Upper lobe of right lung (tissue), 1 donor: ENCODE data around the gene PRR14. TPM values are rescaled to one million over a fixed set of nuclear protein-coding genes. Genes with fewer than 3 reads are reported as not detected.
"Not testable (repeated sequence)": the region's sequence is repeated elsewhere in the genome, so short reads cannot be mapped to it uniquely, and the experiment has no call there.

Source experiments
- ATAC-seq: fragments of 200-7000 bp; cut with Tn5 transposase; one replicate; pipeline ENCODE4 v1.9.1; 2020; ENCODE audit warnings: mild to moderate bottlenecking, moderate library complexity
- DNase-seq: peaks from one replicate; pipeline ENCODE4 v3.0.0-alpha.2; 2020
- H3K27ac ChIP-seq: fragments of 200-600 bp; one replicate; pipeline ENCODE4 v1.8.0; 2022
- H3K27me3 ChIP-seq: fragments of 200-600 bp; one replicate; pipeline ENCODE4 v1.8.0; 2022; ENCODE audit warnings: mild to moderate bottlenecking
- H3K36me3 ChIP-seq: fragments of 200-600 bp; one replicate; pipeline ENCODE4 v1.8.0; 2022
- H3K4me1 ChIP-seq: fragments of 200-600 bp; one replicate; pipeline ENCODE4 v1.8.0; 2022
- H3K4me3 ChIP-seq: fragments of 200-600 bp; one replicate; pipeline ENCODE4 v1.8.0; 2022; ENCODE audit warnings: mild to moderate bottlenecking
- H3K9me3 ChIP-seq: fragments of 200-600 bp; one replicate; pipeline ENCODE4 v1.8.0; 2022
- intact Hi-C: fragments of 100-400 bp; cut with DNase I; formaldehyde crosslinking; loops from one replicate; pipeline ENCODE4 v1.11.0; 2022
- total RNA-seq: library from RNA; stranded (reverse); fragmentation: NEBNext Ultra II Directional; extraction: Animal tissue kit (Norgen Biotek cat#: 25700); gene quantifications from one replicate; pipeline ENCODE4 v1.2.1, GENCODE V29; 2021
- TF ChIP-seq, protein P1 (sequence below): fragments of 200-600 bp; IDR thresholded peaks from one replicate; pipeline ENCODE4 v1.8.0; 2022; ENCODE audit warnings: antibody characterized with exemption
- donor health status: DM: no; HTN: yes; CAD: no; lungs with severe emphysema.

The PRR14 gene
- total RNA-seq, 1 donor from 2014 or later, result 48.2 TPM

GRCh38 chr16:30636599-30636998 lies 14.2 kb upstream of the PRR14 start:
- intact Hi-C loops, result no loop called here
- Histone ChIP-seq H3K4me3 (no peak overlapping the region), H3K27ac (no peak overlapping the region), H3K36me3 (no peaks in the 10 kb centered on the region), H3K4me1 (peaks cover 12% of the 10 kb centered on the region), H3K9me3 (no peaks in the 10 kb centered on the region), H3K27me3 (no peaks in the 10 kb centered on the region)
- TF ChIP-seq, protein P1, sequence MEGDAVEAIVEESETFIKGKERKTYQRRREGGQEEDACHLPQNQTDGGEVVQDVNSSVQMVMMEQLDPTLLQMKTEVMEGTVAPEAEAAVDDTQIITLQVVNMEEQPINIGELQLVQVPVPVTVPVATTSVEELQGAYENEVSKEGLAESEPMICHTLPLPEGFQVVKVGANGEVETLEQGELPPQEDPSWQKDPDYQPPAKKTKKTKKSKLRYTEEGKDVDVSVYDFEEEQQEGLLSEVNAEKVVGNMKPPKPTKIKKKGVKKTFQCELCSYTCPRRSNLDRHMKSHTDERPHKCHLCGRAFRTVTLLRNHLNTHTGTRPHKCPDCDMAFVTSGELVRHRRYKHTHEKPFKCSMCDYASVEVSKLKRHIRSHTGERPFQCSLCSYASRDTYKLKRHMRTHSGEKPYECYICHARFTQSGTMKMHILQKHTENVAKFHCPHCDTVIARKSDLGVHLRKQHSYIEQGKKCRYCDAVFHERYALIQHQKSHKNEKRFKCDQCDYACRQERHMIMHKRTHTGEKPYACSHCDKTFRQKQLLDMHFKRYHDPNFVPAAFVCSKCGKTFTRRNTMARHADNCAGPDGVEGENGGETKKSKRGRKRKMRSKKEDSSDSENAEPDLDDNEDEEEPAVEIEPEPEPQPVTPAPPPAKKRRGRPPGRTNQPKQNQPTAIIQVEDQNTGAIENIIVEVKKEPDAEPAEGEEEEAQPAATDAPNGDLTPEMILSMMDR, result no peak
- DNase-seq (no peak), ATAC-seq (no peak)

DNA sequence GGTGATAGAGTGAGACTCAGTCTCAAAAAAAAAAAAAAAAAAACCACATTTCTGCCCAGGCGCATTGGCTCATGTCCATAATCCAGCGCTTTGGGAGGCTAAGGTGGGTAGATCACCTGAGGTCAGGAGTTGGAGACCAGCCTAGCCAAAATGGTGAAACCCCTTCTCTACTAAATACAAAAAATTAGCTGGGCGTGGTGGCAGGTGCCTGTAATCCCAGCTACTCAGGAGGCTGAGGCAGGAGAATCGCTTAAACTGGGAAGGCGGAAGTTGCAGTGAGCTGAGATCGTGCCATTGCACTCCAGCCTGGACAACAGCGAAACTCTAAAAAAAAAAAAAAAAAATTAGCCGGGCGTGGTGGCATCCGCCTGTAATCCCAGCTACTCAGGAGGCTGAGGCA lies 13.6 kb upstream of the PRR14 start:
- H3K36me3 ChIP-seq, H3K27ac ChIP-seq, ATAC-seq, H3K9me3 ChIP-seq, intact Hi-C loops, H3K27me3 ChIP-seq, DNase-seq, H3K4me3 ChIP-seq: not testable (repeated sequence)
- peaks cover 12% of the 10 kb centered on the region for H3K4me1 ChIP-seq

- Histone ChIP-seq H3K9me3 (no peaks in the 10 kb centered on the region), H3K4me3 (no peak overlapping the region), H3K4me1 (peaks cover 12% of the 10 kb centered on the region), H3K27me3 (no peaks in the 10 kb centered on the region), H3K36me3 (no peaks in the 10 kb centered on the region), H3K27ac (no peak overlapping the region)
- no peak for DNase-seq
- intact Hi-C loops, result no loop called here
- no peak for ATAC-seq
- TF ChIP-seq, protein P1, result peak; percentile 31
Measured at GRCh38 chr16:30637944-30638343, 12.8 kb upstream of the PRR14 start.

DNA sequence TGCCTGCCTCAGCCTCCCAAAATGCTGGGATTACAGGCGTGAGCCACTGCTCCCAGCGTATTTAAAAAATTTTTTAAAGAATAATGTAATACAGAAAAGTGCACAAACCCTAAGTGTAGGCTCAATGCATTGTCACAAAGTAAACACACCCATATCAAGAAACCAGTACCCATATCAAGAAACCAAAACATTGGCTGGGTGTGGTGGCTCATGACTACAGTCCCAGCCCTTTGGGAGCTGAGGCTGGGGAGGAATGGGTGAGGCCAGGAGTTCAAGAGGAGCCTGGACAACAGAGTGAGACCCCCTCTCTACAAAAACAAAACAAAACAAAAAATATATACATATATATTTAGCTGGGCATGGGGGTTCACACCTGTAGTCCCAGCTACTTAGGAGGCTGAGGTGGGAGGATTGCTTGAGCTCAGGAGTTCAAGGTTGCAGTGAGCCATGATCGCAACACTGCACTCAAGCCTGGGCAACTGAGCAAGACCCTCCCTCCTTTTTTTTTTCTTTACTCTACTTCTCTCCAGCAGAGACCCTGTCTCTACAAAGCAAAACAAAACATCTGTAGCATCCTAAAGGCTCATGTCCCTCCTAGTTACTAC lies 9.3 kb upstream of the PRR14 start:
- H3K36me3 ChIP-seq, result no peaks in the 10 kb centered on the region
- TF ChIP-seq, protein P1, result no peak
- no peaks in the 10 kb centered on the region for H3K4me1 ChIP-seq
- no peak for ATAC-seq
- no peaks in the 10 kb centered on the region for H3K27me3 ChIP-seq
- intact Hi-C loops, result no loop called here
- no peaks in the 10 kb centered on the region for H3K9me3 ChIP-seq
- no peak for DNase-seq
- H3K4me3 ChIP-seq, result no peak overlapping the region
- H3K27ac ChIP-seq, result no peak overlapping the region

- no peak for ATAC-seq
- Histone ChIP-seq H3K27me3 (no peaks in the 10 kb centered on the region), H3K27ac (no peak overlapping the region), H3K9me3 (no peaks in the 10 kb centered on the region), H3K4me1 (no peaks in the 10 kb centered on the region), H3K4me3 (no peak overlapping the region), H3K36me3 (no peaks in the 10 kb centered on the region)
- intact Hi-C loops, result no loop called here
- TF ChIP-seq, protein P1, result no peak
- DNase-seq, result no peak
Measured at GRCh38 chr16:30644334-30644830, 6.4 kb upstream of the PRR14 start.

GRCh38 chr16:30645727-30646126 lies 5.0 kb upstream of the PRR14 start:
- no peak overlapping the region for H3K4me3 ChIP-seq
- H3K36me3 ChIP-seq, result no peaks in the 10 kb centered on the region
- H3K27me3 ChIP-seq, result no peaks in the 10 kb centered on the region
- H3K4me1 ChIP-seq, result peaks cover 4% of the 10 kb centered on the region
- H3K27ac ChIP-seq, result no peak overlapping the region
- no peak for ATAC-seq
- no peaks in the 10 kb centered on the region for H3K9me3 ChIP-seq
- TF ChIP-seq, protein P1, result no peak
- intact Hi-C loops, result no loop called here
- no peak for DNase-seq
